GM23338 (cell line): ENCODE results near the gene FGGY. TPM values are rescaled to one million over a fixed set of nuclear protein-coding genes. Genes with fewer than 3 reads are reported as not detected.

Experiments
- ATAC-seq: fragments of 200-7000 bp; cut with Tn5 transposase; 3 replicates; pipeline ENCODE4 v1.9.1; 2020
- DNase-seq: peaks from one replicate; pipeline ENCODE4 v3.0.0-alpha.2; 2015; ENCODE audit warnings: low spot score
- H2AFZ ChIP-seq: fragments of 200-600 bp; sonication (generic); 2 replicates; pipeline ENCODE4 v1.8.0; 2016; ENCODE audit warnings: antibody characterized with exemption, mild to moderate bottlenecking, moderate library complexity
- H3F3A ChIP-seq: fragments of 200-600 bp; sonication (generic); replicated peaks from 2 replicates; pipeline ENCODE4 v1.8.0; 2017; ENCODE audit warnings: antibody characterized with exemption, mixed run types, low read depth
- H3K27ac ChIP-seq: fragments of 200-600 bp; sonication (generic); 2 replicates; pipeline ENCODE4 v1.6.1; 2016; ENCODE audit warnings: low read depth
- H3K27me3 ChIP-seq: fragments of 200-600 bp; sonication (generic); 2 replicates; pipeline ENCODE4 v1.8.0; 2016; ENCODE audit warnings: mild to moderate bottlenecking, mixed run types, moderate library complexity; ENCODE audit not compliant: insufficient read depth
- H3K36me3 ChIP-seq: fragments of 200-600 bp; sonication (generic); 2 replicates; pipeline ENCODE4 v1.8.0; 2016; ENCODE audit warnings: mild to moderate bottlenecking; ENCODE audit not compliant: insufficient read depth
- H3K4me1 ChIP-seq: fragments of 200-600 bp; sonication (generic); 2 replicates; pipeline ENCODE4 v1.8.0; 2016; ENCODE audit warnings: mild to moderate bottlenecking, moderate library complexity; ENCODE audit not compliant: insufficient read depth
- H3K4me2 ChIP-seq: fragments of 200-600 bp; sonication (generic); 2 replicates; pipeline ENCODE4 v1.7.1; 2017; ENCODE audit warnings: mixed run types
- H3K4me3 ChIP-seq: fragments of 200-600 bp; sonication (generic); 2 replicates; pipeline ENCODE4 v1.6.1; 2016; ENCODE audit warnings: mixed run types
- H3K79me2 ChIP-seq: fragments of 200-600 bp; sonication (generic); replicated peaks from 2 replicates; pipeline ENCODE4 v1.8.0; 2017; ENCODE audit warnings: mild to moderate bottlenecking; ENCODE audit not compliant: insufficient read depth
- H3K9me2 ChIP-seq: fragments of 200-600 bp; sonication (generic); 2 replicates; pipeline ENCODE4 v1.8.0; 2017; ENCODE audit not compliant: insufficient read depth
- H4K20me1 ChIP-seq: fragments of 200-600 bp; sonication (generic); replicated peaks from 2 replicates; pipeline ENCODE4 v1.8.0; 2017; ENCODE audit warnings: mild to moderate bottlenecking; ENCODE audit not compliant: insufficient read depth
- H3K27ac Mint-ChIP-seq: 2 replicates; pipeline ENCODE4 v1.8.0; 2020; ENCODE audit warnings: inconsistent platforms, mild to moderate bottlenecking, moderate library complexity, mixed read lengths
- H3K27me3 Mint-ChIP-seq: 3 replicates; pipeline ENCODE4 v1.8.0; 2022; ENCODE audit warnings: low read depth, mild to moderate bottlenecking, moderate library complexity, mixed read lengths, inconsistent platforms; ENCODE audit not compliant: insufficient read depth, poor library complexity
- H3K36me3 Mint-ChIP-seq: 3 replicates; pipeline ENCODE4 v1.8.0; 2021; ENCODE audit warnings: low read depth, mild to moderate bottlenecking, inconsistent platforms, moderate library complexity, mixed read lengths
- H3K4me1 Mint-ChIP-seq: 3 replicates; pipeline ENCODE4 v1.8.0; 2020; ENCODE audit warnings: mild to moderate bottlenecking, inconsistent platforms, mixed read lengths
- H3K4me3 Mint-ChIP-seq: 3 replicates; pipeline ENCODE4 v1.8.0; 2021; ENCODE audit warnings: moderate library complexity, mild to moderate bottlenecking, inconsistent platforms, mixed read lengths
- H3K9me3 Mint-ChIP-seq: 3 replicates; pipeline ENCODE4 v1.8.0; 2020; ENCODE audit warnings: moderate library complexity, mild to moderate bottlenecking, inconsistent platforms, mixed read lengths
- CREB1 ChIP-seq: fragments of 250-450 bp; sonication (Bioruptor Pico); IDR thresholded peaks from 2 replicates; pipeline ENCODE4 v1.5.0; 2020; ENCODE audit warnings: low read depth, mild to moderate bottlenecking, moderate library complexity
- EZH2 ChIP-seq: fragments of 200-600 bp; sonication (generic); IDR thresholded peaks from one replicate; pipeline ENCODE4 v1.8.0; 2017; ENCODE audit warnings: antibody characterized with exemption, mild to moderate bottlenecking, low read depth; ENCODE audit not compliant: unreplicated experiment
- EZH2phosphoT487 ChIP-seq: fragments of 200-600 bp; sonication (generic); IDR thresholded peaks from one replicate; pipeline ENCODE4 v1.8.1; 2018; ENCODE audit warnings: antibody characterized with exemption; ENCODE audit not compliant: unreplicated experiment
- JUNB ChIP-seq: IDR thresholded peaks from one replicate; pipeline ENCODE4 v1.6.1; 2016; ENCODE audit warnings: antibody characterized with exemption; ENCODE audit not compliant: unreplicated experiment
- NANOG ChIP-seq: IDR thresholded peaks from 2 replicates; pipeline ENCODE4 v1.6.1; 2016; ENCODE audit warnings: antibody characterized with exemption, borderline replicate concordance
- POLR2AphosphoS5 ChIP-seq: IDR thresholded peaks from 2 replicates; pipeline ENCODE4 v1.6.1; 2016; ENCODE audit warnings: antibody characterized with exemption, low read depth
- ZNF114 ChIP-seq: fragments of 250-450 bp; sonication (Bioruptor Pico); IDR thresholded peaks from 2 replicates; pipeline ENCODE4 v1.5.0; 2020; ENCODE audit warnings: mild to moderate bottlenecking, moderate library complexity
- polyA plus RNA-seq: library from polyadenylated mRNA; unstranded; fragments of >200 nt; fragmentation: Nextera tagmentation; extraction: Ambion mirVana; gene quantifications from 2 replicates; pipeline ENCODE4 v1.2.1, GENCODE V29; 2016
- total RNA-seq: library from RNA; depleted of rRNA; stranded (reverse); fragments of >200 nt; shearing (Covaris generic); gene quantifications from 2 replicates; pipeline ENCODE4 v1.2.3, GENCODE V29; 2014
- TF ChIP-seq, protein P1 (sequence below): fragments of 250-450 bp; sonication (Bioruptor Pico); IDR thresholded peaks from 2 replicates; pipeline ENCODE4 v1.5.0; 2020; ENCODE audit warnings: mild to moderate bottlenecking, moderate library complexity
- TF ChIP-seq, protein P2 (sequence below): IDR thresholded peaks from 2 replicates; pipeline ENCODE4 v1.6.1; 2016; ENCODE audit warnings: antibody characterized with exemption

FGGY gene
- total and polyA plus RNA-seq, 2 experiments from 2014 or later, result 10.9 to 21.4 TPM

DNA sequence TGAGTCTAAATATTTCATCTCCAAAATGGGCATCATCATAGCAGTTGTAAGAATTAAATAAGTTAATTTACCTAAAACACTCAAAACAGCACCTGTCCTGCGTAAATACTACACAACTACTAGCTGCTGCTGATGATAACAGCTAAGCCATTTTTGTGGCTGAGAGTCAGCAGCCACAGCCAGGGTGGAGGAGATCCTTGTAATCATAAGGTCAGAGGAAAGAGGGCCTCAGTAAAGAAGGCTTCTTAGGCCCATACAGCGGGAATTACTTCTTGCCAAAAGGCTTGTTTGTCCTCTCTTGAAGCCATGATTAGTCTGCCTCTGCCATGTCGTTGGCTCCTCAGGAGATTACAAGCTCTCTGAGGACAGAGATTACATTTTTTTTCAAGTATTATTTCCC, 245.0 kb downstream of the FGGY start (continued):
- TF ChIP-seq, protein P1, sequence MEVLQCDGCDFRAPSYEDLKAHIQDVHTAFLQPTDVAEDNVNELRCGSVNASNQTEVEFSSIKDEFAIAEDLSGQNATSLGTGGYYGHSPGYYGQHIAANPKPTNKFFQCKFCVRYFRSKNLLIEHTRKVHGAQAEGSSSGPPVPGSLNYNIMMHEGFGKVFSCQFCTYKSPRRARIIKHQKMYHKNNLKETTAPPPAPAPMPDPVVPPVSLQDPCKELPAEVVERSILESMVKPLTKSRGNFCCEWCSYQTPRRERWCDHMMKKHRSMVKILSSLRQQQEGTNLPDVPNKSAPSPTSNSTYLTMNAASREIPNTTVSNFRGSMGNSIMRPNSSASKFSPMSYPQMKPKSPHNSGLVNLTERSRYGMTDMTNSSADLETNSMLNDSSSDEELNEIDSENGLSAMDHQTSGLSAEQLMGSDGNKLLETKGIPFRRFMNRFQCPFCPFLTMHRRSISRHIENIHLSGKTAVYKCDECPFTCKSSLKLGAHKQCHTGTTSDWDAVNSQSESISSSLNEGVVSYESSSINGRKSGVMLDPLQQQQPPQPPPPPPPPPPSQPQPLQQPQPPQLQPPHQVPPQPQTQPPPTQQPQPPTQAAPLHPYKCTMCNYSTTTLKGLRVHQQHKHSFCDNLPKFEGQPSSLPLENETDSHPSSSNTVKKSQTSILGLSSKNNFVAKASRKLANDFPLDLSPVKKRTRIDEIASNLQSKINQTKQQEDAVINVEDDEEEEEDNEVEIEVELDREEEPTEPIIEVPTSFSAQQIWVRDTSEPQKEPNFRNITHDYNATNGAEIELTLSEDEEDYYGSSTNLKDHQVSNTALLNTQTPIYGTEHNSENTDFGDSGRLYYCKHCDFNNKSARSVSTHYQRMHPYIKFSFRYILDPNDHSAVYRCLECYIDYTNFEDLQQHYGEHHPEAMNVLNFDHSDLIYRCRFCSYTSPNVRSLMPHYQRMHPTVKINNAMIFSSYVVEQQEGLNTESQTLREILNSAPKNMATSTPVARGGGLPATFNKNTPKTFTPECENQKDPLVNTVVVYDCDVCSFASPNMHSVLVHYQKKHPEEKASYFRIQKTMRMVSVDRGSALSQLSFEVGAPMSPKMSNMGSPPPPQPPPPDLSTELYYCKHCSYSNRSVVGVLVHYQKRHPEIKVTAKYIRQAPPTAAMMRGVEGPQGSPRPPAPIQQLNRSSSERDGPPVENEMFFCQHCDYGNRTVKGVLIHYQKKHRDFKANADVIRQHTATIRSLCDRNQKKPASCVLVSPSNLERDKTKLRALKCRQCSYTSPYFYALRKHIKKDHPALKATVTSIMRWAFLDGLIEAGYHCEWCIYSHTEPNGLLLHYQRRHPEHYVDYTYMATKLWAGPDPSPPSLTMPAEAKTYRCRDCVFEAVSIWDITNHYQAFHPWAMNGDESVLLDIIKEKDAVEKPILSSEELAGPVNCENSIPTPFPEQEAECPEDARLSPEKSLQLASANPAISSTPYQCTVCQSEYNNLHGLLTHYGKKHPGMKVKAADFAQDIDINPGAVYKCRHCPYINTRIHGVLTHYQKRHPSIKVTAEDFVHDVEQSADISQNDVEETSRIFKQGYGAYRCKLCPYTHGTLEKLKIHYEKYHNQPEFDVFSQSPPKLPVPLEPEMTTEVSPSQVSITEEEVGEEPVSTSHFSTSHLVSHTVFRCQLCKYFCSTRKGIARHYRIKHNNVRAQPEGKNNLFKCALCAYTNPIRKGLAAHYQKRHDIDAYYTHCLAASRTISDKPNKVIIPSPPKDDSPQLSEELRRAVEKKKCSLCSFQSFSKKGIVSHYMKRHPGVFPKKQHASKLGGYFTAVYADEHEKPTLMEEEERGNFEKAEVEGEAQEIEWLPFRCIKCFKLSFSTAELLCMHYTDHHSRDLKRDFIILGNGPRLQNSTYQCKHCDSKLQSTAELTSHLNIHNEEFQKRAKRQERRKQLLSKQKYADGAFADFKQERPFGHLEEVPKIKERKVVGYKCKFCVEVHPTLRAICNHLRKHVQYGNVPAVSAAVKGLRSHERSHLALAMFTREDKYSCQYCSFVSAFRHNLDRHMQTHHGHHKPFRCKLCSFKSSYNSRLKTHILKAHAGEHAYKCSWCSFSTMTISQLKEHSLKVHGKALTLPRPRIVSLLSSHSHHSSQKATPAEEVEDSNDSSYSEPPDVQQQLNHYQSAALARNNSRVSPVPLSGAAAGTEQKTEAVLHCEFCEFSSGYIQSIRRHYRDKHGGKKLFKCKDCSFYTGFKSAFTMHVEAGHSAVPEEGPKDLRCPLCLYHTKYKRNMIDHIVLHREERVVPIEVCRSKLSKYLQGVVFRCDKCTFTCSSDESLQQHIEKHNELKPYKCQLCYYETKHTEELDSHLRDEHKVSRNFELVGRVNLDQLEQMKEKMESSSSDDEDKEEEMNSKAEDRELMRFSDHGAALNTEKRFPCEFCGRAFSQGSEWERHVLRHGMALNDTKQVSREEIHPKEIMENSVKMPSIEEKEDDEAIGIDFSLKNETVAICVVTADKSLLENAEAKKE (CRISPR knock-in tag), result no peak
- TF ChIP-seq JUNB (no peak), NANOG (no peak)
- TF ChIP-seq, protein P2, sequence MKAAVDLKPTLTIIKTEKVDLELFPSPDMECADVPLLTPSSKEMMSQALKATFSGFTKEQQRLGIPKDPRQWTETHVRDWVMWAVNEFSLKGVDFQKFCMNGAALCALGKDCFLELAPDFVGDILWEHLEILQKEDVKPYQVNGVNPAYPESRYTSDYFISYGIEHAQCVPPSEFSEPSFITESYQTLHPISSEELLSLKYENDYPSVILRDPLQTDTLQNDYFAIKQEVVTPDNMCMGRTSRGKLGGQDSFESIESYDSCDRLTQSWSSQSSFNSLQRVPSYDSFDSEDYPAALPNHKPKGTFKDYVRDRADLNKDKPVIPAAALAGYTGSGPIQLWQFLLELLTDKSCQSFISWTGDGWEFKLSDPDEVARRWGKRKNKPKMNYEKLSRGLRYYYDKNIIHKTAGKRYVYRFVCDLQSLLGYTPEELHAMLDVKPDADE, result no peak

DNA sequence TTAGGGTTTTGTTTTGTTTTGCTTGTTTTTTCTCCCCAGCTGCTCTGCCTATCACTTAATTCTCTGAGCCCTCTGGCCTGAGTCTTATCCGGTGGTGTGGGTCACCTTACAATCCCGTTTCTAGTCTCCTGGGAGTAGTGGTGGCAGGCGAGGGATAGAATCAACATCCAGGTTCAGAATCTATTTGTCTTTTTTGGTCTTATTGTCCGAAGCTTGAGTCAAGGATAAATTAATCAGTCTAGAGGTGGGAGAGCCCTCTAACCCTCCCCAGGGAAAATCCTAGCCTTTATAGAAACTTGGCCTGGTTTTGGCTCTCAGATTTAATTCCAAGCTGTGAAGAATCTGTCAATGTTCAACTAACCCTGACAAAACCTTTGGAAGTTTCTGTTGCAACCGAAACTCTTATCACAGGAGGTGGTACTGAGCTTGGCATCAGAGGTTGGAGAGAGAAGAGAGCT, 246.3 kb downstream of the FGGY start:
- Histone ChIP-seq H3K4me3 (no peak overlapping the region), H3K36me3 (no peaks in the 10 kb centered on the region), H3K4me2 (no peak overlapping the region), H3K9me2 (0 out of 2 replicates have a peak, but pooled peaks cover 3% of the 10 kb centered on the region), H3K79me2 (no peaks in the 10 kb centered on the region), H4K20me1 (no peaks in the 10 kb centered on the region), H3K27me3 (no peaks in the 10 kb centered on the region), H3K27ac (no peak overlapping the region), H3F3A (no peaks in the 10 kb centered on the region), H3K4me1 (no peaks in the 10 kb centered on the region), H2AFZ (no peak overlapping the region)
- ATAC-seq (no peak), DNase-seq (no peak)
- H3K9me3 Mint-ChIP-seq, result no peaks in the 10 kb centered on the region
- no peaks in the 10 kb centered on the region for H3K4me1 Mint-ChIP-seq
- H3K27ac Mint-ChIP-seq, result 0 out of 2 replicates have a peak overlapping the region, but pooled peaks have one; percentile 12
- TF ChIP-seq CREB1, result no peak
- no peak for TF ChIP-seq POLR2AphosphoS5
- TF ChIP-seq, protein P2, result no peak
- no peak for TF ChIP-seq EZH2phosphoT487
- TF ChIP-seq ZNF114 (CRISPR knock-in tag), result no peak
- TF ChIP-seq EZH2, result no peak
- H3K4me3 Mint-ChIP-seq, result no peak overlapping the region
- H3K36me3 Mint-ChIP-seq, result no peaks in the 10 kb centered on the region
- peaks cover 3% of the 10 kb centered on the region for H3K27me3 Mint-ChIP-seq
